HepG2 (cell line): ENCODE data around the gene TLR5. TPM values are rescaled to one million over a fixed set of nuclear protein-coding genes. Genes with fewer than 3 reads are reported as not detected.

Experiments
- ATAC-seq: fragments of 200-7000 bp; cut with Tn5 transposase; 3 replicates; pipeline ENCODE4 v1.9.1; 2020; ENCODE audit warnings: mild to moderate bottlenecking, moderate library complexity
- BruUV-seq: library from RNA; stranded (reverse); fragments of 400-500 nt; replicated peaks from 2 replicates; lab custom pipeline; 2021; lab: Mats Ljungman, UMichigan
- CTCF ChIA-PET: fragments of 300-600 bp; formaldehyde crosslinking; extraction: SDS; loops from one replicate; lab custom pipeline; 2021; ENCODE audit warnings: low total read pairs, inconsistent platforms, low intra/inter-chr PET ratio; lab: Yijun Ruan, JAX
- POLR2A ChIA-PET: fragments of 350-600 bp; sonication (Branson Sonifier 250); formaldehyde crosslinking; loops from one replicate; lab custom pipeline; 2020; ENCODE audit warnings: antibody characterized with exemption, inconsistent platforms; lab: Yijun Ruan, JAX
- DNase-seq: peaks from one replicate; pipeline ENCODE4 v3.0.0-alpha.2; 2015; ENCODE audit warnings: low spot score
- FAIRE-seq: peaks from 3 replicates; lab custom pipeline; 2011; peaks lifted over from hg19 to GRCh38; lab: Jason Lieb, UNC
- H2AFZ ChIP-seq: one replicate; pipeline ENCODE4 v1.6.1; 2011; ENCODE audit warnings: low read length, inconsistent platforms
- H3K27ac ChIP-seq: fragments of 300-600 bp; 3 replicates; pipeline ENCODE4 v1.8.0; 2011; ENCODE audit warnings: mixed run types, mild to moderate bottlenecking, mixed read lengths, low read length, inconsistent platforms; ENCODE audit not compliant: insufficient read depth; ENCODE audit errors: extremely low read length
- H3K27me3 ChIP-seq, 2 experiments: fragments of 200-600 bp in 1 of 2; 2 replicates in 1 of 2; 3 replicates in 1 of 2; pipeline versions ENCODE4 v1.6.0 to v1.8.0; 2011; ENCODE audit warnings: low read length in 2 of 2, mild to moderate bottlenecking in 2 of 2, moderate library complexity in 2 of 2, inconsistent platforms in 1 of 2; ENCODE audit not compliant: insufficient read depth in 2 of 2, control insufficient read depth in 1 of 2
- H3K36me3 ChIP-seq, 2 experiments: fragments of 200-600 bp in 1 of 2; replicated peaks in 1 of 2; 2 replicates in 1 of 2; 3 replicates in 1 of 2; pipeline versions ENCODE4 v1.5.1 to v1.8.0; 2011; ENCODE audit warnings: low read length in 2 of 2, inconsistent platforms in 1 of 2; ENCODE audit not compliant: insufficient read depth in 2 of 2, control insufficient read depth in 1 of 2
- H3K4me1 ChIP-seq: 2 replicates; pipeline ENCODE4 v1.5.1; 2012; ENCODE audit warnings: low read length, inconsistent platforms; ENCODE audit not compliant: insufficient read depth
- H3K4me2 ChIP-seq: 2 replicates; pipeline ENCODE4 v1.6.0; 2011; ENCODE audit warnings: low read depth, low read length, inconsistent platforms
- H3K4me3 ChIP-seq, 3 experiments: fragments of 200-600 bp in 1 of 3; sonication (generic), shearing (Covaris generic) in 1 of 3; replicated peaks in 1 of 3; 2 replicates each; pipeline ENCODE4 v1.5.1; 2011 to 2016; ENCODE audit warnings: low read length in 3 of 3, inconsistent platforms in 2 of 3, low read depth in 2 of 3, mild to moderate bottlenecking in 2 of 3, control low read depth in 1 of 3, mixed read lengths in 1 of 3; ENCODE audit not compliant: insufficient read depth in 1 of 3
- H3K79me2 ChIP-seq: one replicate; pipeline ENCODE4 v1.6.1; 2011; ENCODE audit warnings: low read length, inconsistent platforms; ENCODE audit not compliant: insufficient read depth
- H3K9ac ChIP-seq: 2 replicates; pipeline ENCODE4 v1.6.0; 2011; ENCODE audit warnings: mild to moderate bottlenecking, low read depth, low read length, inconsistent platforms; ENCODE audit not compliant: insufficient read depth
- H3K9me3 ChIP-seq: 2 replicates; pipeline ENCODE4 v1.5.1; 2012; ENCODE audit warnings: mild to moderate bottlenecking, low read length
- H4K20me1 ChIP-seq: 2 replicates; pipeline ENCODE4 v1.6.0; 2011; ENCODE audit warnings: inconsistent platforms, mild to moderate bottlenecking, low read length, moderate library complexity; ENCODE audit not compliant: insufficient read depth
- CAMTA2 ChIP-seq: sonication (generic); formaldehyde crosslinking; IDR thresholded peaks from 2 replicates; pipeline ENCODE4 v1.4.0; 2020; ENCODE audit warnings: mild to moderate bottlenecking, missing genetic modification reagents, borderline replicate concordance
- ELF1 ChIP-seq: sonication (generic); formaldehyde crosslinking; IDR thresholded peaks from 2 replicates; pipeline ENCODE4 v1.4.0; 2020; ENCODE audit warnings: missing genetic modification reagents
- ISL2 ChIP-seq: sonication (generic); formaldehyde crosslinking; IDR thresholded peaks from 2 replicates; pipeline ENCODE4 v1.5.0; 2020; ENCODE audit warnings: missing genetic modification reagents
- ZNF224 ChIP-seq: sonication (generic); formaldehyde crosslinking; IDR thresholded peaks from 2 replicates; pipeline ENCODE4 v1.5.0; 2020; ENCODE audit warnings: mild to moderate bottlenecking, missing genetic modification reagents
- ZNF3 ChIP-seq: IDR thresholded peaks from 2 replicates; pipeline ENCODE4 v1.7.0; 2017; ENCODE audit warnings: inconsistent platforms
- ZNF343 ChIP-seq: sonication (generic); formaldehyde crosslinking; IDR thresholded peaks from 2 replicates; pipeline ENCODE4 v1.4.0; 2020; ENCODE audit warnings: mild to moderate bottlenecking, missing genetic modification reagents
- ZNF619 ChIP-seq: sonication (generic); formaldehyde crosslinking; IDR thresholded peaks from 2 replicates; pipeline ENCODE4 v1.4.0; 2020; ENCODE audit warnings: mild to moderate bottlenecking, missing genetic modification reagents
- ZNF740 ChIP-seq: sonication (generic); formaldehyde crosslinking; IDR thresholded peaks from 2 replicates; pipeline ENCODE4 v1.4.0; 2020; ENCODE audit warnings: missing genetic modification reagents
- WGBS: methylation state at CpG from one replicate; pipeline ENCODE4 v1.1.6; 2017; ENCODE audit warnings: low lambda C conversion rate; 5-methylcytosine and 5-hydroxymethylcytosine counted together
- in situ Hi-C: cut with HindIII; loops from 2 replicates; pipeline ENCODE4 v1.10.0; 2017; ENCODE audit warnings: low pct_unique_long_range_greater_than_20kb; ENCODE audit not compliant: extremely low pct_ligation_motif_present
- intact Hi-C: fragments of 100-400 bp; cut with micrococcal nuclease; formaldehyde crosslinking; loops from one replicate; pipeline ENCODE4 v1.10.0; 2022; ENCODE audit not compliant: unreplicated experiment
- polyA plus RNA-seq, 8 experiments: library from polyadenylated mRNA; depleted of rRNA in 3 of 8; stranded (reverse) in 7 of 8; unstranded in 1 of 8; fragments of >200 nt; fragmentation: Illumina TruSeq in 4 of 8; extraction: Trizol in 4 of 8; gene quantifications; 2 replicates each; pipeline versions ENCODE4 v1.2.1 to v1.2.3, GENCODE V29; 2011 to 2016; ENCODE audit warnings: low read depth in 4 of 8, missing spikeins in 1 of 8, mixed read lengths in 1 of 8; ENCODE audit not compliant: insufficient read depth in 1 of 8
- total RNA-seq, 5 experiments: library from RNA; depleted of rRNA; stranded (reverse); fragments of >200 nt; fragmentation: Illumina TruSeq; extraction: Trizol; gene quantifications; 2 replicates each; pipeline ENCODE4 v1.2.3, GENCODE V29; 2016; ENCODE audit warnings: low read depth in 1 of 5
- TF ChIP-seq, protein P1 (sequence below): IDR thresholded peaks from 2 replicates; pipeline ENCODE4 v1.6.1; 2018; ENCODE audit warnings: missing genetic modification reagents, mild to moderate bottlenecking, missing compliant biosample characterization
- TF ChIP-seq, protein P2 (sequence below): sonication (generic); formaldehyde crosslinking; IDR thresholded peaks from 2 replicates; pipeline ENCODE4 v1.4.0; 2020; ENCODE audit warnings: mild to moderate bottlenecking, missing genetic modification reagents

The TLR5 gene
- total and polyA plus RNA-seq, 2 of the 13 experiments (the other 11 are each of a cell fraction or from before 2014, with no cell fraction given) = not detected

- intact Hi-C loops = loop anchor here (2.0 kb wide), 1 partner anchor 551 kb away; no protein-coding TSS in a partner anchor
- ChIA-PET POLR2A (no interaction called here), CTCF (interaction anchor here (1.1 to 1.7 kb wide), 3 partner anchors 112 to 551 kb away, joined by 3 to 15 read pairs (median 4); no protein-coding TSS in a partner anchor)
- Histone ChIP-seq H3K4me1 (no peaks in the 10 kb centered on the region), H2AFZ (no peak overlapping the region), H3K27me3 (peaks cover 0 to 42% of the 10 kb centered on the region in 2 experiments; a peak in 4 of 5 replicates), H3K9me3 (no peaks in the 10 kb centered on the region), H3K79me2 (no peaks in the 10 kb centered on the region), H3K4me3 (no peak overlapping the region; a peak in 1 of 6 replicates), H3K4me2 (peak overlapping the region; percentile 49), H4K20me1 (no peaks in the 10 kb centered on the region), H3K27ac (no peak overlapping the region), H3K36me3 (no peaks in the 10 kb centered on the region), H3K9ac (no peak overlapping the region)
- 7% methylated on average over 13 of the region's 15 CpGs for WGBS
- no peak for DNase-seq
- FAIRE-seq = no peak
- TF ChIP-seq, protein P1, sequence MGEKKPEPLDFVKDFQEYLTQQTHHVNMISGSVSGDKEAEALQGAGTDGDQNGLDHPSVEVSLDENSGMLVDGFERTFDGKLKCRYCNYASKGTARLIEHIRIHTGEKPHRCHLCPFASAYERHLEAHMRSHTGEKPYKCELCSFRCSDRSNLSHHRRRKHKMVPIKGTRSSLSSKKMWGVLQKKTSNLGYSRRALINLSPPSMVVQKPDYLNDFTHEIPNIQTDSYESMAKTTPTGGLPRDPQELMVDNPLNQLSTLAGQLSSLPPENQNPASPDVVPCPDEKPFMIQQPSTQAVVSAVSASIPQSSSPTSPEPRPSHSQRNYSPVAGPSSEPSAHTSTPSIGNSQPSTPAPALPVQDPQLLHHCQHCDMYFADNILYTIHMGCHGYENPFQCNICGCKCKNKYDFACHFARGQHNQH = no peak
- TF ChIP-seq ZNF740 (CRISPR knock-in tag) = 0 out of 2 replicates have a peak, but pooled peaks have one; percentile 7
- no peak for ATAC-seq
- in situ Hi-C loops = loop anchor here (10.0 kb wide), 1 partner anchor 551 kb away; no protein-coding TSS in a partner anchor
- no TSS peak for BruUV-seq
Measured at GRCh38 chr1:223133306-223133823, 9.7 kb downstream of the TLR5 start.

DNA sequence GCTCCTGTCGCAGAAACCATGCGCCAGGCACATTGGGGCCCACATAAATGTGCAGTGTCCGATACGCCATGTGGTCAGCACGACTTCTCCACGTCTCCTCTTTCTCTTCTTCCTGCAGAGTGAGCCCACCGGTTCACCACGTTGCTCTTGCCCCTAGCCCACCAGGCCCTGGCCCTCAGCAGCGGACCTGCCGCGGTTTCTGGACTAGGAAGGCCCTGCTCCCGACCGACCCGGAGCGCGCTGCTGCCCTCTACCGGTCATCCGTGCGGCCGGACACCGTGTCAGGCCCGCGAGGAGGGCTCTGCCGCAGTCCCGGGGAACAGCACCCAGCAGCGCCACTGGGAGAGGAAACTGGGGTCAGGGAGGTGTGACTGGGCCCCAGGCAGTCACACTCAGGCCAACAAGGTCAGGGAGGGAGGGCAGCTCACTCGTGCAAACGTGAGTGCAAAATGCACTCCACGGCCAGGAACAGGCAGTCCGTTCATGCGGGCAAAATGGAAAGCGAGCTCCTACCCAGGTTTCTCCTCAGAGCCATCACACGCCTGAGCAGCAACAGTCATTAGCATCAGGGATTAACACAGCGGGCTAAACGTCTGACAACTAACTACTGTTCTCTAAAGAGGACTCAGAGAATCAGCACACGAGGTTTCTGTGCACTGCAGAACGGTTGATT, 13.7 kb downstream of the TLR5 start:
- POLR2A ChIA-PET = no interaction called here
- FAIRE-seq (no peak), ATAC-seq (peak; percentile 95), DNase-seq (peak; percentile 19)
- Histone ChIP-seq H3K79me2 (no peaks in the 10 kb centered on the region), H3K9ac (no peak overlapping the region), H3K4me1 (no peaks in the 10 kb centered on the region), H3K4me2 (peak overlapping the region; percentile 68), H2AFZ (no peak overlapping the region), H3K36me3 (no peaks in the 10 kb centered on the region), H3K4me3 (peak overlapping the region in 1 of 3 experiments; percentile 46; a peak in 2 of 6 replicates), H3K27ac (no peak overlapping the region), H3K9me3 (no peaks in the 10 kb centered on the region), H4K20me1 (no peaks in the 10 kb centered on the region), H3K27me3 (peaks cover 0 to 30% of the 10 kb centered on the region in 2 experiments; a peak in 3 of 5 replicates)
- intact Hi-C loops (no loop called here), in situ Hi-C loops (no loop called here)
- WGBS = 54% methylated on average over 14 of the region's 37 CpGs
- no TSS peak for BruUV-seq
- CTCF ChIA-PET = interaction anchor here (1.2 kb wide), 1 partner anchor 336 kb away, joined by 3 read pairs; no protein-coding TSS in a partner anchor
- no peak for TF ChIP-seq ZNF3 (CRISPR knock-in tag)
- no peak for TF ChIP-seq ISL2
- TF ChIP-seq, protein P2, sequence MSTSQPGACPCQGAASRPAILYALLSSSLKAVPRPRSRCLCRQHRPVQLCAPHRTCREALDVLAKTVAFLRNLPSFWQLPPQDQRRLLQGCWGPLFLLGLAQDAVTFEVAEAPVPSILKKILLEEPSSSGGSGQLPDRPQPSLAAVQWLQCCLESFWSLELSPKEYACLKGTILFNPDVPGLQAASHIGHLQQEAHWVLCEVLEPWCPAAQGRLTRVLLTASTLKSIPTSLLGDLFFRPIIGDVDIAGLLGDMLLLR (CRISPR knock-in tag) = no peak
- no peak for TF ChIP-seq CAMTA2
- no peak for TF ChIP-seq ELF1
- no peak for TF ChIP-seq ZNF619 (CRISPR knock-in tag)
- TF ChIP-seq ZNF343 (CRISPR knock-in tag) = no peak
- TF ChIP-seq ZNF224 (CRISPR knock-in tag) = no peak
